ENCODE results near the gene FLVCR1. TPM values are rescaled to one million over a fixed set of nuclear protein-coding genes. Genes with fewer than 3 reads are reported as not detected.

FLVCR1 gene
- total RNA-seq, 1 donor from 2014 or later = 20.5 TPM

DNA sequence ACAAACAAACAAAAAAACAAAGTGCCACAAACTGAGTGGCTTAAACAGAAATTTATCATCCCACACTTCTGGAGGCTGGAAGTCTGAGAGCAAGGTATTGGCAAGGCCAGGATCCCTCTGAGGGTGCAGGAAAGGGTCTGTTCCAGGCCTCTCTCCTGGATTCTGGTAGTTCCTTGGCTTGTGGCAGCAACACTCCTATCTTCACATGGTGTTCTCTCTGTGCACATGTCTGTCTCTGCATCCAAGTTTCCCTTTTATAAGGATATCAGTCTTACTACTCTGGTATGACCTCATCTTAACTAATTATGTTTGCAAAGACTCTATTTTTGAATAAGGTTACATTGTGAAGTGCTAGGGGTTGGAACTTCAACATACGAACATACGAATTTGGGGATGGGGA, 87.0 kb downstream of the FLVCR1 start:
- Mint-ChIP-seq H3K4me1 (ENCODE audit: unreplicated experiment) (peaks cover 11% of the 10 kb centered on the region), H3K36me3 (no peaks in the 10 kb centered on the region), H3K4me3 (no peak overlapping the region), H3K9me3 (peaks cover 4% of the 10 kb centered on the region), H3K27me3 (peaks cover 4% of the 10 kb centered on the region), H3K27ac (no peak overlapping the region)
- TF ChIP-seq, protein P1, sequence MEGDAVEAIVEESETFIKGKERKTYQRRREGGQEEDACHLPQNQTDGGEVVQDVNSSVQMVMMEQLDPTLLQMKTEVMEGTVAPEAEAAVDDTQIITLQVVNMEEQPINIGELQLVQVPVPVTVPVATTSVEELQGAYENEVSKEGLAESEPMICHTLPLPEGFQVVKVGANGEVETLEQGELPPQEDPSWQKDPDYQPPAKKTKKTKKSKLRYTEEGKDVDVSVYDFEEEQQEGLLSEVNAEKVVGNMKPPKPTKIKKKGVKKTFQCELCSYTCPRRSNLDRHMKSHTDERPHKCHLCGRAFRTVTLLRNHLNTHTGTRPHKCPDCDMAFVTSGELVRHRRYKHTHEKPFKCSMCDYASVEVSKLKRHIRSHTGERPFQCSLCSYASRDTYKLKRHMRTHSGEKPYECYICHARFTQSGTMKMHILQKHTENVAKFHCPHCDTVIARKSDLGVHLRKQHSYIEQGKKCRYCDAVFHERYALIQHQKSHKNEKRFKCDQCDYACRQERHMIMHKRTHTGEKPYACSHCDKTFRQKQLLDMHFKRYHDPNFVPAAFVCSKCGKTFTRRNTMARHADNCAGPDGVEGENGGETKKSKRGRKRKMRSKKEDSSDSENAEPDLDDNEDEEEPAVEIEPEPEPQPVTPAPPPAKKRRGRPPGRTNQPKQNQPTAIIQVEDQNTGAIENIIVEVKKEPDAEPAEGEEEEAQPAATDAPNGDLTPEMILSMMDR (conservative IDR thresholded peaks at IDR 0.05) = no peak
- DNase-seq (ENCODE audit: extremely low spot score, unreplicated experiment) = no peak

DNA sequence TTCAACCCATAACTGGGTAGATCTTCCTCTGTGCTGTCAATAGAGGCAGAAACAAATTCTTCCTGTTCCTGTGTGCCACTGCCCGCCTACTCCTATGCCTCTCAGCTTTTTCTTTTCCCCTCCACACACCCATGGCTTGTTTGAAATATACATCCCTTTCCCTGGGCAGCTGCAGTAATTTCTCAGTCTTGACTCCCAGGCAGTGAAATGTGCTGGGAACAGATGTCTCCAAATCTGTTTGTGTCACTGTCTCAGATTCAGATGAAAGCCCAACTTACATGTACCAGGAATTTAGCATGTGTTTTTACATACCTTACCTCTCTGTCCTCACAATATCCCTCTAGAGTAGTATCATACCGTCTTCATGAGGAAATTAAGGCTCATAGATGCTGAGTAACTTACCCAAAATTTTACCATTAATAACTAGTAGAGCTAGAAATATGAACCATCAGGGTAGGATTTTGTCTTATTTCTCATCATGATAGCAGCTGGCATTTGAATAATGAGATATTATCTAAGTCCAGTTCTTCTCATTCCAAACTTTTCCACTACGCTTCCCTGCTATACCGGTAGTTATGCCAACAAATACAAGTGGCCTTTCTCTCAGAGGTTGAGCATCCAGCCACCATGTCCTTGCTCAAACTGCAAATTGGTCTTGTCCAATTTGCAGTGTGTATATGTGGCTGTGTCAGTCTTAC, 87.5 kb downstream of the FLVCR1 start:
- TF ChIP-seq, protein P1 (conservative IDR thresholded peaks at IDR 0.05) = no peak
- Mint-ChIP-seq H3K4me1 (ENCODE audit: unreplicated experiment) (peaks cover 13% of the 10 kb centered on the region), H3K27me3 (peaks cover 8% of the 10 kb centered on the region), H3K27ac (no peak overlapping the region), H3K36me3 (no peaks in the 10 kb centered on the region), H3K9me3 (no peaks in the 10 kb centered on the region), H3K4me3 (no peak overlapping the region)
- no peak for DNase-seq (ENCODE audit: extremely low spot score, unreplicated experiment)

DNA sequence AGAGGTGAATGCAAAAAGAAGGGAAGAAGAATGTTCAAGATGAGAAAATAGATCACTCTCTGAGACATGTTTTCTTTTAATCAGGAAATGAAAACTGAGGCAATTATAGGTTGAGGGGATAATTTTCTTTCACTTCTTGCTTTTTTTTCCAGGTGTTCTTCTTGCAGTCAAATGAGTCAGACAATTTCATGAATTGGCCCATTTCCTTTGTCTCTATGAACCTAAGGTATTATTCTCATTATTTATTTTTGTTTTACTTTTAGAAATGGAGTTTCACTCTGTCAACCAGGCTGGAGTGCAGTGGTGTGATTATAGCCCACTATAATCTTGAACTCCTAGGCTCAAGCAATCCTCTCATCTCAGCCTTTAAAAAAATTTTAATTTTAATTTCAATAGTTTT, 88.8 kb downstream of the FLVCR1 start:
- DNase-seq (ENCODE audit: extremely low spot score, unreplicated experiment) = no peak
- Mint-ChIP-seq H3K9me3 (no peaks in the 10 kb centered on the region), H3K27ac (no peak overlapping the region), H3K27me3 (peaks cover 10% of the 10 kb centered on the region), H3K4me3 (no peak overlapping the region), H3K4me1 (ENCODE audit: unreplicated experiment) (peaks cover 15% of the 10 kb centered on the region), H3K36me3 (no peaks in the 10 kb centered on the region)
- TF ChIP-seq, protein P1 (conservative IDR thresholded peaks at IDR 0.05) = no peak

Other genes with a start within 250 kb of the FLVCR1 start
- gene ATF3, start 249.5 kb upstream of the FLVCR1 start, total RNA-seq (ENCODE audit: low replicate concordance) = 23.9 and 117 TPM in 2 replicates
- gene BATF3, start 158.4 kb upstream of the FLVCR1 start, total RNA-seq (ENCODE audit: low replicate concordance) = 0.55 and 0.72 TPM in 2 replicates
- 25.4 and 42.1 TPM in 2 replicates for gene NSL1, start 66.5 kb upstream of the FLVCR1 start, total RNA-seq (ENCODE audit: low replicate concordance)
- 12.5 and 13.8 TPM in 2 replicates for gene TATDN3, start 66.4 kb upstream of the FLVCR1 start, total RNA-seq (ENCODE audit: low replicate concordance)
- gene SPATA45, start 10.6 kb upstream of the FLVCR1 start, total RNA-seq (ENCODE audit: low replicate concordance) = not detected in 2 replicates
- 3.5 and 27.4 TPM in 2 replicates for gene VASH2, start 92.3 kb downstream of the FLVCR1 start, total RNA-seq (ENCODE audit: low replicate concordance)
- gene ANGEL2, start 157.6 kb downstream of the FLVCR1 start, total RNA-seq (ENCODE audit: low replicate concordance) = 22.2 and 36.0 TPM in 2 replicates
- gene RPS6KC1, start 193.0 kb downstream of the FLVCR1 start, total RNA-seq (ENCODE audit: low replicate concordance) = 15.5 and 19.2 TPM in 2 replicates

Data from type B pancreatic cell (in vitro differentiated cells).